ENCODE results near the gene LGALS7B.

The LGALS7B gene

GRCh38 chr19:38800577-38801347 lies 11.8 kb downstream of the LGALS7B start:
- TF ChIP-seq EZH2phosphoT487 (conservative IDR thresholded peaks at IDR 0.05; ENCODE audit: low read length), result no peak
- no peak for TF ChIP-seq CTCF (IDR thresholded peaks at IDR 0.05; ENCODE audit: insufficient read depth, low read length, poor library complexity, severe bottlenecking)

GRCh38 chr19:38801359-38802095 lies 12.5 kb downstream of the LGALS7B start:
- Histone ChIP-seq H4K20me1 (ENCODE audit: low read depth, low read length) (no peaks in the 10 kb centered on the region), H3K4me3 (ENCODE audit: insufficient read depth, low read length, poor library complexity, severe bottlenecking) (no peak overlapping the region), H3K9me2 (replicated peaks; ENCODE audit: insufficient read depth, low read length) (no peaks in the 10 kb centered on the region), H3K79me2 (ENCODE audit: insufficient read depth, low read length) (no peaks in the 10 kb centered on the region), H3K27ac (ENCODE audit: low read depth, low read length) (no peak overlapping the region), H3K4me2 (ENCODE audit: low read depth, low read length, poor library complexity, severe bottlenecking) (no peak overlapping the region), H2AFZ (ENCODE audit: low read depth, low read length, severe bottlenecking) (no peak overlapping the region), H3K36me3 (ENCODE audit: low read length) (no peaks in the 10 kb centered on the region), H3K9ac (ENCODE audit: low read length) (no peak overlapping the region), H3K9me3 (ENCODE audit: insufficient read depth, low read length) (no peaks in the 10 kb centered on the region), H3F3A (ENCODE audit: insufficient read depth) (no peaks in the 10 kb centered on the region), H3K27me3 (ENCODE audit: low read length) (no peaks in the 10 kb centered on the region)
- TF ChIP-seq EZH2phosphoT487 (conservative IDR thresholded peaks at IDR 0.05; ENCODE audit: low read length), result no peak
- no peak for TF ChIP-seq CTCF (IDR thresholded peaks at IDR 0.05; ENCODE audit: insufficient read depth, low read length, poor library complexity, severe bottlenecking)

More at GRCh38 chr19:38800577-38801347, 11.8 kb downstream of the LGALS7B start:
- H3K27ac ChIP-seq (ENCODE audit: low read depth, low read length), result no peak overlapping the region
- no peaks in the 10 kb centered on the region for H4K20me1 ChIP-seq (ENCODE audit: low read depth, low read length)
- no peaks in the 10 kb centered on the region for H3K9me2 ChIP-seq (replicated peaks; ENCODE audit: insufficient read depth, low read length)
- no peak overlapping the region for H2AFZ ChIP-seq (ENCODE audit: low read depth, low read length, severe bottlenecking)
- no peak overlapping the region for H3K4me2 ChIP-seq (ENCODE audit: low read depth, low read length, poor library complexity, severe bottlenecking)
- no peaks in the 10 kb centered on the region for H3K36me3 ChIP-seq (ENCODE audit: low read length)
- no peak overlapping the region for H3K4me3 ChIP-seq (ENCODE audit: insufficient read depth, low read length, poor library complexity, severe bottlenecking)
- no peaks in the 10 kb centered on the region for H3K79me2 ChIP-seq (ENCODE audit: insufficient read depth, low read length)
- no peak overlapping the region for H3K9ac ChIP-seq (ENCODE audit: low read length)
- no peaks in the 10 kb centered on the region for H3F3A ChIP-seq (ENCODE audit: insufficient read depth)
- H3K9me3 ChIP-seq (ENCODE audit: insufficient read depth, low read length), result no peaks in the 10 kb centered on the region
- H3K27me3 ChIP-seq (ENCODE audit: low read length), result no peaks in the 10 kb centered on the region

GRCh38 chr19:38803543-38803942 lies 14.5 kb downstream of the LGALS7B start:
- no peak overlapping the region for H3K9ac ChIP-seq (ENCODE audit: low read length)
- H3K27ac ChIP-seq (ENCODE audit: low read depth, low read length), result no peak overlapping the region
- no peak overlapping the region for H3K4me2 ChIP-seq (ENCODE audit: low read depth, low read length, poor library complexity, severe bottlenecking)
- no peak for TF ChIP-seq EZH2phosphoT487 (conservative IDR thresholded peaks at IDR 0.05; ENCODE audit: low read length)
- no peak for TF ChIP-seq CTCF (IDR thresholded peaks at IDR 0.05; ENCODE audit: insufficient read depth, low read length, poor library complexity, severe bottlenecking)
- H3K27me3 ChIP-seq (ENCODE audit: low read length), result no peaks in the 10 kb centered on the region
- H4K20me1 ChIP-seq (ENCODE audit: low read depth, low read length), result no peaks in the 10 kb centered on the region
- H3K4me3 ChIP-seq (ENCODE audit: insufficient read depth, low read length, poor library complexity, severe bottlenecking), result no peak overlapping the region
- H3F3A ChIP-seq (ENCODE audit: insufficient read depth), result no peaks in the 10 kb centered on the region
- H3K9me2 ChIP-seq (replicated peaks; ENCODE audit: insufficient read depth, low read length), result no peaks in the 10 kb centered on the region
- no peak overlapping the region for H2AFZ ChIP-seq (ENCODE audit: low read depth, low read length, severe bottlenecking)
- no peaks in the 10 kb centered on the region for H3K9me3 ChIP-seq (ENCODE audit: insufficient read depth, low read length)
- H3K36me3 ChIP-seq (ENCODE audit: low read length), result no peaks in the 10 kb centered on the region
- no peaks in the 10 kb centered on the region for H3K79me2 ChIP-seq (ENCODE audit: insufficient read depth, low read length)
